ENCODE data around the gene ITIH6. TPM values are rescaled to one million over a fixed set of nuclear protein-coding genes. Genes with fewer than 3 reads are reported as not detected.
A peak's percentile ranks its signal among the peaks of the same experiment; 100 is the strongest.
"Not testable (repeated sequence)": the region's sequence is repeated elsewhere in the genome, so short reads cannot be mapped to it uniquely, and the experiment has no call there.

Gene ITIH6
- total RNA-seq, 1 donor from 2014 or later: under 0.01 TPM

- not testable (repeated sequence) for H3K27me3 ChIP-seq (ENCODE audit: control insufficient read depth in 3 of 3, insufficient read depth in 3 of 3, low read length in 3 of 3); H3K9me3 ChIP-seq (ENCODE audit: control insufficient read depth in 3 of 3, low read length in 3 of 3); H3K4me3 ChIP-seq (ENCODE audit: low read length in 3 of 3); H3K9ac ChIP-seq (ENCODE audit: low read depth in 1 of 3, low read length in 3 of 3); H3K4me1 ChIP-seq (ENCODE audit: control insufficient read depth in 3 of 3, insufficient read depth in 3 of 3, low read length in 3 of 3); H3K36me3 ChIP-seq (ENCODE audit: control insufficient read depth in 3 of 3, insufficient read depth in 3 of 3, low read length in 3 of 3); H3K27ac ChIP-seq (ENCODE audit: low read depth, low read length)
These were observed 61.6 kb downstream of the ITIH6 start for GRCh38 chrX:54736298-54736942.

DNA sequence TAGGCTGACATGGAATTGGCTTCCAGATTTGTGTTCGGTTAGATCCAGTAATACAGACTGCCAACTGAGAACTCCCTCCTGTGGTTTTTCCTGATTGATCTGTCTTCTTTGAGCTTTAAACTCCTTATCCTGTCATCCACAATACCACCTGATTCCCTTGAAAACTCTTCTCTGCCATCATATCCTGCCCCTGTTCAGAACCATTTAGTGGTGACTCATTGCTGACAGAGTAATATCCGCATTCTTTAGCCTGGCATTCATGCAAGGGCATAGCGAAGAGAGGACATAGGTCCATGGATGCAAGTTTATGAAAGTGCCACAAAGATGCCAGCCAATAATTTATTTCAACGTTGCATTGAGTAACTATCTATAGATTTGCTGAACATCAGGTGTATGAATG lies 76.6 kb downstream of the ITIH6 start:
- Histone ChIP-seq H3K27me3 (ENCODE audit: control insufficient read depth in 3 of 3, insufficient read depth in 3 of 3, low read length in 3 of 3) (no peaks in the 10 kb centered on the region), H3K9ac (ENCODE audit: low read depth in 1 of 3, low read length in 3 of 3) (no peak overlapping the region), H3K27ac (ENCODE audit: low read depth, low read length) (no peak overlapping the region), H3K4me1 (ENCODE audit: control insufficient read depth in 3 of 3, insufficient read depth in 3 of 3, low read length in 3 of 3) (no peaks in the 10 kb centered on the region), H3K9me3 (ENCODE audit: control insufficient read depth in 3 of 3, low read length in 3 of 3) (no peaks in the 10 kb centered on the region), H3K4me3 (ENCODE audit: low read length in 3 of 3) (no peak overlapping the region), H3K36me3 (ENCODE audit: control insufficient read depth in 3 of 3, insufficient read depth in 3 of 3, low read length in 3 of 3) (no peaks in the 10 kb centered on the region)

DNA sequence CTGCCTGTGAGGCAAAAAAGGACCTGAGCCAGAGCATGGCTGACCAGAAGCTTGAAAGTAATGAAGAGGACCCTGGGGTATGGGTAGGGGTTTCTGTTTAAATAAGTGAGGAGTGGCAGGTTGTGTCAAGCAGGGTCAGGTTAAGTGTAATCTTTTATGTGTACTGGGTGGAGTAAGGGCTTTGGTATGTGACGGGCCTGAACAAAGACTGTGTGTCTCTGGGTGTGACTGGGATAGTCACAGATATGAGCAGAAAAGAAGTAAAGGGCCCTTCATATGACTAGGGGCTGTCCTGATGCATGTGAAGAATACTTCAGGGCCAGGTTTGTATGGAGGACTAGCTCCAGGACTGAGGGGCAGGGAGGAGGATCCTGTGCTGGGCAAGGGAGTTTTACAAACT lies 82.4 kb downstream of the ITIH6 start:
- Histone ChIP-seq H3K9me3 (ENCODE audit: control insufficient read depth in 3 of 3, low read length in 3 of 3) (no peaks in the 10 kb centered on the region), H3K4me1 (ENCODE audit: control insufficient read depth in 3 of 3, insufficient read depth in 3 of 3, low read length in 3 of 3) (no peaks in the 10 kb centered on the region), H3K27ac (ENCODE audit: low read depth, low read length) (no peak overlapping the region), H3K4me3 (ENCODE audit: low read length in 3 of 3) (no peak overlapping the region), H3K9ac (ENCODE audit: low read depth in 1 of 3, low read length in 3 of 3) (no peak overlapping the region), H3K27me3 (ENCODE audit: control insufficient read depth in 3 of 3, insufficient read depth in 3 of 3, low read length in 3 of 3) (no peaks in the 10 kb centered on the region), H3K36me3 (ENCODE audit: control insufficient read depth in 3 of 3, insufficient read depth in 3 of 3, low read length in 3 of 3) (no peaks in the 10 kb centered on the region)

DNA sequence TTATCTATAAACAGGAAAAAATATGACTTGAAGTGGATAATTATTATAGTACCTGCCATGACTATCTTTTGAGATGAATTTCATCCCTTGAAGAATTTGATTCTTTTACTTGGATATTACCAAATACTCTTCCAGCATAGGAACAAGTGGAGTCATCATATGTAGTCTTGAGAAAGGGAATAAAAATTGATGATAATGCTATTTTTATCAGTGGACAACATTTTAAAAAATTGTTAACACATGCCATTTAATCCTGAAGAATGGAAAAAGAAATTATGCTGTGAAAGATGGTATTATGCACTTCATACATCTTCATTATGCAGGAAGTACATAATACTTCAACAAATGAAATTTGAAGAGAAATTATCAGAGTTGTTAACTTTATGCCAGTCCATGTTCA lies 83.6 kb downstream of the ITIH6 start:
- Histone ChIP-seq H3K36me3 (ENCODE audit: control insufficient read depth in 3 of 3, insufficient read depth in 3 of 3, low read length in 3 of 3) (no peaks in the 10 kb centered on the region), H3K9ac (ENCODE audit: low read depth in 1 of 3, low read length in 3 of 3) (no peak overlapping the region), H3K4me3 (ENCODE audit: low read length in 3 of 3) (no peak overlapping the region), H3K9me3 (ENCODE audit: control insufficient read depth in 3 of 3, low read length in 3 of 3) (no peaks in the 10 kb centered on the region), H3K27me3 (ENCODE audit: control insufficient read depth in 3 of 3, insufficient read depth in 3 of 3, low read length in 3 of 3) (no peaks in the 10 kb centered on the region), H3K27ac (ENCODE audit: low read depth, low read length) (no peak overlapping the region), H3K4me1 (ENCODE audit: control insufficient read depth in 3 of 3, insufficient read depth in 3 of 3, low read length in 3 of 3) (no peaks in the 10 kb centered on the region)

GRCh38 chrX:54711735-54712134 lies 86.3 kb downstream of the ITIH6 start:
- H3K27ac ChIP-seq (ENCODE audit: low read depth, low read length): no peak overlapping the region
- no peak overlapping the region for H3K4me3 ChIP-seq (ENCODE audit: low read length in 3 of 3)
- no peaks in the 10 kb centered on the region for H3K9me3 ChIP-seq (ENCODE audit: control insufficient read depth in 3 of 3, low read length in 3 of 3)
- H3K36me3 ChIP-seq (ENCODE audit: control insufficient read depth in 3 of 3, insufficient read depth in 3 of 3, low read length in 3 of 3): no peaks in the 10 kb centered on the region
- peaks cover 0 to 5% (median 0%) of the 10 kb centered on the region in 3 donors for H3K4me1 ChIP-seq (ENCODE audit: control insufficient read depth in 3 of 3, insufficient read depth in 3 of 3, low read length in 3 of 3)
- H3K27me3 ChIP-seq (ENCODE audit: control insufficient read depth in 3 of 3, insufficient read depth in 3 of 3, low read length in 3 of 3): no peaks in the 10 kb centered on the region
- no peak overlapping the region for H3K9ac ChIP-seq (ENCODE audit: low read depth in 1 of 3, low read length in 3 of 3)

GRCh38 chrX:54710920-54711319 lies 87.1 kb downstream of the ITIH6 start:
- H3K4me3 ChIP-seq (ENCODE audit: low read length in 3 of 3): no peak overlapping the region
- H3K4me1 ChIP-seq (ENCODE audit: control insufficient read depth in 3 of 3, insufficient read depth in 3 of 3, low read length in 3 of 3): peaks cover 0 to 5% (median 0%) of the 10 kb centered on the region in 3 donors
- no peak overlapping the region for H3K9ac ChIP-seq (ENCODE audit: low read depth in 1 of 3, low read length in 3 of 3)
- H3K27ac ChIP-seq (ENCODE audit: low read depth, low read length): no peak overlapping the region
- H3K9me3 ChIP-seq (ENCODE audit: control insufficient read depth in 3 of 3, low read length in 3 of 3): no peaks in the 10 kb centered on the region
- no peaks in the 10 kb centered on the region for H3K27me3 ChIP-seq (ENCODE audit: control insufficient read depth in 3 of 3, insufficient read depth in 3 of 3, low read length in 3 of 3)
- no peaks in the 10 kb centered on the region for H3K36me3 ChIP-seq (ENCODE audit: control insufficient read depth in 3 of 3, insufficient read depth in 3 of 3, low read length in 3 of 3)

- no peak overlapping the region for H3K4me3 ChIP-seq (ENCODE audit: low read length in 3 of 3)
- H3K9me3 ChIP-seq (ENCODE audit: control insufficient read depth in 3 of 3, low read length in 3 of 3): no peaks in the 10 kb centered on the region
- no peaks in the 10 kb centered on the region for H3K27me3 ChIP-seq (ENCODE audit: control insufficient read depth in 3 of 3, insufficient read depth in 3 of 3, low read length in 3 of 3)
- no peak overlapping the region for H3K9ac ChIP-seq (ENCODE audit: low read depth in 1 of 3, low read length in 3 of 3)
- H3K36me3 ChIP-seq (ENCODE audit: control insufficient read depth in 3 of 3, insufficient read depth in 3 of 3, low read length in 3 of 3): no peaks in the 10 kb centered on the region
- H3K4me1 ChIP-seq (ENCODE audit: control insufficient read depth in 3 of 3, insufficient read depth in 3 of 3, low read length in 3 of 3): peaks cover 0 to 5% (median 0%) of the 10 kb centered on the region in 3 donors
- H3K27ac ChIP-seq (ENCODE audit: low read depth, low read length): no peak overlapping the region
These were observed 89.7 kb downstream of the ITIH6 start for GRCh38 chrX:54708404-54708803.

Small RNA genes within 50 kb of the gene (small RNA-seq; reads per million reads assigned to genes)
- gene AL049732.1: not detected
- 59.8 reads per million, percentile 96 among the genes with 10 or more reads in this experiment for gene SNORA11

Other genes starting within 250 kb of the ITIH6 start
- gene MAGED2, start 9.5 kb upstream of the ITIH6 start, total RNA-seq: 694 TPM
- gene TRO, start 122.6 kb upstream of the ITIH6 start, total RNA-seq: 52.2 TPM
- not detected for gene PFKFB1, start 195.9 kb upstream of the ITIH6 start, total RNA-seq
- 2.1 TPM for gene APEX2, start 202.1 kb upstream of the ITIH6 start, total RNA-seq
- gene ALAS2, start 232.7 kb upstream of the ITIH6 start, total RNA-seq: 301 TPM

Measured in skeletal muscle tissue (tissue), 5 donors.